ENCODE measurements around the gene C9.
"Not testable (repeated sequence)": the region's sequence is repeated elsewhere in the genome, so short reads cannot be mapped to it uniquely, and the experiment has no call there.

Gene C9

GRCh38 chr5:39370555-39371366 is 6.5 kb upstream of the C9 start:
- no peak for DNase-seq

- no peak for DNase-seq
These were observed 5.0 kb upstream of the C9 start for GRCh38 chr5:39369123-39369815.

- no peak for DNase-seq
These were observed 3.8 kb upstream of the C9 start for GRCh38 chr5:39368116-39368515.

GRCh38 chr5:39367711-39368110 is 3.4 kb upstream of the C9 start:
- DNase-seq: no peak

- no peak for DNase-seq
These were observed 1.1 kb downstream of the C9 start for GRCh38 chr5:39363217-39363616.

- no peak for DNase-seq
These were observed 1.6 kb downstream of the C9 start for GRCh38 chr5:39362646-39363045.

- no peak for DNase-seq
These were observed 3.0 kb downstream of the C9 start for GRCh38 chr5:39361306-39361705.

- DNase-seq: no peak
These were observed 3.7 kb downstream of the C9 start for GRCh38 chr5:39360471-39361111.

- DNase-seq: no peak
These were observed 8.0 kb downstream of the C9 start for GRCh38 chr5:39356263-39356662.

GRCh38 chr5:39355324-39355723 is 9.0 kb downstream of the C9 start:
- no peak for DNase-seq

GRCh38 chr5:39353717-39354399 is 10.4 kb downstream of the C9 start:
- no peak for DNase-seq

- no peak for DNase-seq
These were observed 11.3 kb downstream of the C9 start for GRCh38 chr5:39352951-39353350.

- no peak for DNase-seq
These were observed 12.1 kb downstream of the C9 start for GRCh38 chr5:39352170-39352569.

- DNase-seq: no peak
These were observed 14.8 kb downstream of the C9 start for GRCh38 chr5:39349484-39349883.

GRCh38 chr5:39342460-39342859 is 21.8 kb downstream of the C9 start:
- no peak for DNase-seq

- no peak for DNase-seq
These were observed 22.4 kb downstream of the C9 start for GRCh38 chr5:39341896-39342295.

- no peak for DNase-seq
These were observed 23.8 kb downstream of the C9 start for GRCh38 chr5:39340506-39340905.

GRCh38 chr5:39337252-39337915 is 26.9 kb downstream of the C9 start:
- DNase-seq: no peak

GRCh38 chr5:39334296-39334695 is 30.0 kb downstream of the C9 start:
- DNase-seq: not testable (repeated sequence)

- no peak for DNase-seq
These were observed 31.2 kb downstream of the C9 start for GRCh38 chr5:39333104-39333503.

- no peak for DNase-seq
These were observed 32.4 kb downstream of the C9 start for GRCh38 chr5:39331861-39332381.

GRCh38 chr5:39328731-39329130 is 35.6 kb downstream of the C9 start:
- DNase-seq: no peak

- DNase-seq: no peak
These were observed 40.8 kb downstream of the C9 start for GRCh38 chr5:39323542-39323941.
